Gastrocnemius medialis (tissue), 4 donors: ENCODE data around the gene ZBTB47. TPM values are rescaled to one million over a fixed set of nuclear protein-coding genes. Genes with fewer than 3 reads are reported as not detected.
A peak's percentile ranks its signal among the peaks of the same experiment; 100 is the strongest.

Source experiments
- ATAC-seq, 2 donors: fragments of 150-250 bp; one replicate each; pipeline ENCODE4 v1.9.1; 2016
- DNase-seq, 2 donors: peaks; one replicate each; pipeline ENCODE4 v3.0.0-alpha.2; 2019
- H3K27ac ChIP-seq, 4 donors: fragments of 200-600 bp; sonication (generic); 1 replicate in 1 of 4; 2 replicates in 3 of 4; pipeline ENCODE4 v1.5.1; 2016 to 2018; ENCODE audit warnings: mild to moderate bottlenecking in 2 of 4, moderate library complexity in 1 of 4
- H3K27me3 ChIP-seq, 3 donors: fragments of 200-600 bp; sonication (generic) in 2 of 3; 1 replicate in 1 of 3; 2 replicates in 2 of 3; pipeline versions ENCODE4 v1.5.1 to v1.6.0; 2016 to 2019; ENCODE audit warnings: mild to moderate bottlenecking in 1 of 3, moderate library complexity in 1 of 3
- H3K36me3 ChIP-seq, 2 donors: fragments of 200-600 bp; sonication (generic) in 1 of 2; one replicate each; pipeline ENCODE4 v1.5.1; 2017 to 2018
- H3K4me1 ChIP-seq, 2 donors: fragments of 200-600 bp; sonication (generic) in 1 of 2; one replicate each; pipeline ENCODE4 v1.5.1; 2016 to 2017; ENCODE audit warnings: mild to moderate bottlenecking in 2 of 2
- H3K4me3 ChIP-seq, 4 donors: fragments of 200-600 bp; sonication (generic) in 3 of 4; 1 replicate in 1 of 4; 2 replicates in 3 of 4; pipeline ENCODE4 v1.5.1; 2016 to 2019; ENCODE audit warnings: mild to moderate bottlenecking in 2 of 4
- H3K9me3 ChIP-seq, 3 donors: fragments of 200-600 bp; sonication (generic) in 2 of 3; 1 replicate in 1 of 3; 2 replicates in 2 of 3; pipeline ENCODE4 v1.5.1; 2016 to 2019
- CTCF ChIP-seq, 5 experiments: fragments of 450-650 bp in 3 of 5; fragments of 200-600 bp in 2 of 5; sonication (generic) in 2 of 5; IDR thresholded peaks in 4 of 5; conservative IDR thresholded peaks in 1 of 5; 1 replicate in 4 of 5; 2 replicates in 1 of 5; pipeline ENCODE4 v1.5.1; 2016 to 2019; ENCODE audit warnings: antibody characterized with exemption in 5 of 5, mild to moderate bottlenecking in 3 of 5, moderate library complexity in 3 of 5
- POLR2A ChIP-seq, 2 donors: fragments of 450-650 bp; IDR thresholded peaks; one replicate each; pipeline ENCODE4 v1.6.1; 2017; ENCODE audit warnings: antibody characterized with exemption in 2 of 2, mild to moderate bottlenecking in 2 of 2, moderate library complexity in 2 of 2
- in situ Hi-C, 4 donors: fragments of 200-750 bp; cut with MboI; loops; one replicate each; pipeline versions ENCODE4 v1.15.0 to v1.8.0; 2017; ENCODE audit warnings: low sequenced_read_pairs in 4 of 4
- intact Hi-C: fragments of 100-400 bp; cut with DNase I; formaldehyde crosslinking; loops from one replicate; pipeline ENCODE4 v1.15.1; 2023; ENCODE audit warnings: low total_unique reads
- total RNA-seq, 4 donors: library from RNA; depleted of rRNA; stranded (reverse); fragments of >200 nt; gene quantifications; one replicate each; pipeline versions ENCODE4 v1.1.0 to v1.2.3, GENCODE V29; 2016

ZBTB47 gene
- total RNA-seq, 4 donors from 2014 or later, result 141 to 256 (median 167) TPM

DNA sequence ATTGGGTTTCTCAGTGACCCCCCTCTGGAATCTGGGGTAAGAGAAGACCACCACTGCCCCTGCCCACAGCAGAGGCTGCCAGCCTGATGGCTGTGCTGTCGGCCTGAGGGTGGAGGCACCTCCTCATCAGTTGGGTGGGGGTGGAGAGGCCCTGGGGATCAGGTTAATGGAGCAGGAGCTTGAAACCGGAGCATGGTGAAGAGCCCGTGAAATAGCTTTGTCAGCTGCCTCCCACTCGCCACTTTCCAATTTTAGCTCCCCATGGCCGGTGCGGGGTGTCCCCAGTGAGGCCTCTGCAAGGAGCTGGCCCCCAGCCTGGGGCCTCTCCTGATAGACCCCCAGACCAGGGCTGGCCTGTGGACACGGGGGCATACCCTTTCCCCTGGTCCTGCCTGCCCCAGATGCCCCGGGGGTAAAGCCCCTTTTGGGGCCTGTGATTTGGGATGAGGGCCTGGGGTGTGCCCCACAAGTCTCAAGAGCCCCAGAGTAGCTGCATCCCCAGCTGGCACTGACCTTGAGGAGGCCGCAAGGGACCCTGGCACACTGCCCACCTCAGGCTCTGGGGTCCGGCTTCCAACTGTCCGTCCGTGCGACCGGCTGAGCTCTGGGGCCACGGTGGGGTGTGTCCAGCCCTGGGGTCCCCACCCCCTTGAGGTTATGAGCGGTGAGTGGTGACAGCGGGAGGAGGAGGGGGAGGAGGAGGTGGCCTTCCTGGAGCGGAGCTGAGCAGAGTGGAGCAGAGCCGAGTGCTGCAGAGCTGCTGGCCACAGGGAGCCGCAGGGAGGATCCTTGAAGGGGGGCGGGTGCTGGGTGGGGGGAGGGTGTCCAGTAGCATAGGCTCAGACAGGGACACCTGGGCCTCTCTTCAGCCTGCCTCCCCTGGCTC lies 48.8 kb downstream of the ZBTB47 start, which contains the start of gene HHATL:
TSS of gene HHATL (minus strand) at position 733 of the 886 bp plus-strand sequence. CDS start 1,972 bp downstream, outside the sequence.
- peaks cover 62 to 66% of the 10 kb centered on the region in 2 donors for H3K4me1 ChIP-seq
- in situ Hi-C loops, result loop anchor here in 1 of 4 donors (5.0 kb wide), 1 partner anchor 40 kb away; no protein-coding TSS in a partner anchor

GRCh38 chr3:42702982-42703694 lies 49.6 kb downstream of the ZBTB47 start:
- Histone ChIP-seq H3K9me3 (no peaks in the 10 kb centered on the region), H3K27ac (peak overlapping the region; percentile 94 to 100 (median 99)), H3K4me3 (peak overlapping the region in 1 of 4 donors; percentile 61), H3K36me3 (no peaks in the 10 kb centered on the region), H3K27me3 (no peaks in the 10 kb centered on the region), H3K4me1 (peaks cover 58 to 66% of the 10 kb centered on the region in 2 donors)
- intact Hi-C loops, result loop anchor here (1.0 to 5.0 kb wide), 3 partner anchors 37 to 101 kb away; partner anchors contain the start of gene NKTR
- peak in 1 of 5 experiments; percentile 11 for TF ChIP-seq CTCF (IDR thresholded peaks at IDR 0.05 in 4 of 5, conservative IDR thresholded peaks at IDR 0.05 in 1 of 5)
- no peak for TF ChIP-seq POLR2A (IDR thresholded peaks at IDR 0.05)
- in situ Hi-C loops, result loop anchor here in 1 of 4 donors (5.0 kb wide), 1 partner anchor 39 kb away; no protein-coding TSS in a partner anchor
- ATAC-seq (peak; percentile 0 to 5), DNase-seq (no peak)

More for the DNA sequence above, 48.8 kb downstream of the ZBTB47 start, which contains the start of gene HHATL:
- DNase-seq (peak; percentile 92 to 96), ATAC-seq (peak; percentile 60 to 62)
- TF ChIP-seq POLR2A (IDR thresholded peaks at IDR 0.05) (peak; percentile 30 to 63), CTCF (IDR thresholded peaks at IDR 0.05 in 4 of 5, conservative IDR thresholded peaks at IDR 0.05 in 1 of 5) (peak in 4 of 5 experiments; percentile 19 to 42 (median 30))
- Histone ChIP-seq H3K4me3 (peak within 1 kb of the TSS; percentile 39 to 61 (median 54)), H3K36me3 (no peaks in the 10 kb centered on the region), H3K9me3 (no peaks in the 10 kb centered on the region), H3K27me3 (no peaks in the 10 kb centered on the region), H3K27ac (peak within 1 kb of the TSS; percentile 94 to 100 (median 99))
- intact Hi-C loops, result loop anchor here (1.0 to 5.0 kb wide), 3 partner anchors 38 to 100 kb away; partner anchors contain the start of gene NKTR

DNA sequence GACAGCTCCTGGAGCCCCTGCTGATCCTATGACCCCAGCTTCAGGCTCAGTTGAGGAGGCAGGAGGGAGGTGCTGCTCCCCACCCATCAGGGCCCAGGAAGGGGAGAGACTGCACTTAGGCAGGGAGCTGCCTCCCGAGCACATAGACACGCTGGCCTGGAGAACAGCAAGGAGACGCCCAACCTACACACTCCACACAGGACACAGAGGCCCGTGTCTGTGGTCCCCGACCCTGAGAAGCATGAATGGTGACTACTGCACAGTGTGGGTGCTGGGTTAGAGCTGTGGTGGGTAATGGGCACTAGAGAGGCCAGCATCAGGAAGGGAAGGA lies 50.2 kb downstream of the ZBTB47 start:
- ATAC-seq, result no peak
- TF ChIP-seq POLR2A (IDR thresholded peaks at IDR 0.05), result no peak
- no peak for TF ChIP-seq CTCF (IDR thresholded peaks at IDR 0.05 in 4 of 5, conservative IDR thresholded peaks at IDR 0.05 in 1 of 5)
- H3K27me3 ChIP-seq, result no peaks in the 10 kb centered on the region
- in situ Hi-C loops, result loop anchor here in 1 of 4 donors (5.0 kb wide), 1 partner anchor 39 kb away; no protein-coding TSS in a partner anchor
- H3K27ac ChIP-seq, result peak overlapping the region; percentile 94 to 100 (median 99)
- DNase-seq, result no peak
- no peak overlapping the region for H3K4me3 ChIP-seq
- peaks cover 53 to 61% of the 10 kb centered on the region in 2 donors for H3K4me1 ChIP-seq
- intact Hi-C loops, result loop anchor here (1.0 to 5.0 kb wide), 2 partner anchors 18 to 101 kb away; partner anchors contain the start of gene NKTR
- no peaks in the 10 kb centered on the region for H3K9me3 ChIP-seq
- no peaks in the 10 kb centered on the region for H3K36me3 ChIP-seq

GRCh38 chr3:42704136-42704841 lies 50.8 kb downstream of the ZBTB47 start:
- DNase-seq (no peak), ATAC-seq (no peak)
- Histone ChIP-seq H3K36me3 (no peaks in the 10 kb centered on the region), H3K27me3 (no peaks in the 10 kb centered on the region), H3K4me3 (no peak overlapping the region), H3K4me1 (peaks cover 48 to 55% of the 10 kb centered on the region in 2 donors), H3K9me3 (no peaks in the 10 kb centered on the region), H3K27ac (peak overlapping the region; percentile 94 to 100 (median 99))
- no peak for TF ChIP-seq CTCF (IDR thresholded peaks at IDR 0.05 in 4 of 5, conservative IDR thresholded peaks at IDR 0.05 in 1 of 5)
- TF ChIP-seq POLR2A (IDR thresholded peaks at IDR 0.05), result no peak
- intact Hi-C loops, result loop anchor here (1.0 to 5.0 kb wide), 2 partner anchors 17 to 102 kb away; partner anchors contain the start of gene NKTR
- in situ Hi-C loops, result loop anchor here in 1 of 4 donors (5.0 kb wide), 1 partner anchor 38 kb away; no protein-coding TSS in a partner anchor
